ENCODE results near the gene TMBIM1. TPM values are rescaled to one million over a fixed set of nuclear protein-coding genes. Genes with fewer than 3 reads are reported as not detected.

TMBIM1 gene
- total RNA-seq, 1 experiment from 2014 or later: 187 TPM

DNA sequence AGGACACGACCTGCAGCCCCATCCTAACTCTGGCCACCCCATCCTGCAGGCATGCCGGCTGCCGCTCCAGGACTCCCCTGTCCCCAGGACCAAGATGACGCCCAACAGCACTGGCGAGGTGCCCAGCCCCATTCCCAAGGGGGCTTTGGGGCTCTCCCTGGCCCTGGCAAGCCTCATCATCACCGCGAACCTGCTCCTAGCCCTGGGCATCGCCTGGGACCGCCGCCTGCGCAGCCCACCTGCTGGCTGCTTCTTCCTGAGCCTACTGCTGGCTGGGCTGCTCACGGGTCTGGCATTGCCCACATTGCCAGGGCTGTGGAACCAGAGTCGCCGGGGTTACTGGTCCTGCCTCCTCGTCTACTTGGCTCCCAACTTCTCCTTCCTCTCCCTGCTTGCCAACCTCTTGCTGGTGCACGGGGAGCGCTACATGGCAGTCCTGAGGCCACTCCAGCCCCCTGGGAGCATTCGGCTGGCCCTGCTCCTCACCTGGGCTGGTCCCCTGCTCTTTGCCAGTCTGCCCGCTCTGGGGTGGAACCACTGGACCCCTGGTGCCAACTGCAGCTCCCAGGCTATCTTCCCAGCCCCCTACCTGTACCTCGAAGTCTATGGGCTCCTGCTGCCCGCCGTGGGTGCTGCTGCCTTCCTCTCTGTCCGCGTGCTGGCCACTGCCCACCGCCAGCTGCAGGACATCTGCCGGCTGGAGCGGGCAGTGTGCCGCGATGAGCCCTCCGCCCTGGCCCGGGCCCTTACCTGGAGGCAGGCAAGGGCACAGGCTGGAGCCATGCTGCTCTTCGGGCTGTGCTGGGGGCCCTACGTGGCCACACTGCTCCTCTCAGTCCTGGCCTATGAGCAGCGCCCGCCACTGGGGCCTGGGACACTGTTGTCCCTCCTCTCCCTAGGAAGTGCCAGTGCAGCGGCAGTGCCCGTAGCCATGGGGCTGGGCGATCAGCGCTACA lies 29.4 kb downstream of the TMBIM1 start:
- Histone ChIP-seq H4K20me1 (ENCODE audit: insufficient read depth) (peaks cover 19% of the 10 kb centered on the region; the same call in 1 of the 2 replicates), H3K27me3 (ENCODE audit: insufficient read depth, low read depth) (no peaks in the 10 kb centered on the region), H3K36me3 (ENCODE audit: low read depth) (peaks cover 7% of the 10 kb centered on the region; the same call in 1 of the 2 replicates), H3K27ac (no peak overlapping the region), H3K79me2 (ENCODE audit: low read depth) (peaks cover 12% of the 10 kb centered on the region), H2AFZ (no peak overlapping the region), H3K9me2 (ENCODE audit: insufficient read depth) (no peaks in the 10 kb centered on the region), H3F3A (ENCODE audit: insufficient read depth, low read depth) (peaks cover 12% of the 10 kb centered on the region; the same call in 1 of the 2 replicates), H3K4me2 (no peak overlapping the region), H3K4me1 (replicated peaks; ENCODE audit: insufficient read depth) (no peaks in the 10 kb centered on the region), H3K9me3 (ENCODE audit: insufficient read depth, low read depth) (no peaks in the 10 kb centered on the region), H3K4me3 (no peak overlapping the region)
- CTCF ChIA-PET: no interaction called here
- POLR2A ChIA-PET (ENCODE audit: unreplicated experiment): no interaction called here
- intact Hi-C loops (cut with micrococcal nuclease; ENCODE audit: unreplicated experiment): no loop called here
- no TSS peak for BruUV-seq (replicated peaks)
- no peak for DNase-seq
- TF ChIP-seq EZH2 (IDR thresholded peaks at IDR 0.05; ENCODE audit: low read depth): no peak
- TF ChIP-seq, protein P1, sequence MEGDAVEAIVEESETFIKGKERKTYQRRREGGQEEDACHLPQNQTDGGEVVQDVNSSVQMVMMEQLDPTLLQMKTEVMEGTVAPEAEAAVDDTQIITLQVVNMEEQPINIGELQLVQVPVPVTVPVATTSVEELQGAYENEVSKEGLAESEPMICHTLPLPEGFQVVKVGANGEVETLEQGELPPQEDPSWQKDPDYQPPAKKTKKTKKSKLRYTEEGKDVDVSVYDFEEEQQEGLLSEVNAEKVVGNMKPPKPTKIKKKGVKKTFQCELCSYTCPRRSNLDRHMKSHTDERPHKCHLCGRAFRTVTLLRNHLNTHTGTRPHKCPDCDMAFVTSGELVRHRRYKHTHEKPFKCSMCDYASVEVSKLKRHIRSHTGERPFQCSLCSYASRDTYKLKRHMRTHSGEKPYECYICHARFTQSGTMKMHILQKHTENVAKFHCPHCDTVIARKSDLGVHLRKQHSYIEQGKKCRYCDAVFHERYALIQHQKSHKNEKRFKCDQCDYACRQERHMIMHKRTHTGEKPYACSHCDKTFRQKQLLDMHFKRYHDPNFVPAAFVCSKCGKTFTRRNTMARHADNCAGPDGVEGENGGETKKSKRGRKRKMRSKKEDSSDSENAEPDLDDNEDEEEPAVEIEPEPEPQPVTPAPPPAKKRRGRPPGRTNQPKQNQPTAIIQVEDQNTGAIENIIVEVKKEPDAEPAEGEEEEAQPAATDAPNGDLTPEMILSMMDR (conservative IDR thresholded peaks at IDR 0.05): no peak

DNA sequence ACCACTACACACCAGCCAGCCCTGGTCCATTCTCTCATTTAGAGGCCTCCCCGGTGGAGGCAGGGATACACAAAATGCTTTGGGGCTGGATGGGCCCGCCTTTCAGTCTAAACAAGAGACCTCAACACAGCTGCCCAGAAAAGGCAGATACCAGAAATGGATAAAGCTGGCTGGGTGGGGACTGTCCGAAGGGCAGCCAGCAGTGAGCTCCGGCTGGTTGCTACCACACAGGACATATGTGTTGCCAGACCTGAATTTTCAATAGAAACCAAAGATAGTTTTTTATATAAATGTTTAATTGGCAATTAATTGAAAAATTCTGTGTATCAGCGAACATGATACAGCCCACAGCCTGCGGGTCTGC lies 30.1 kb downstream of the TMBIM1 start:
- H3F3A ChIP-seq (ENCODE audit: insufficient read depth, low read depth): peaks cover 12% of the 10 kb centered on the region; the same call in 1 of the 2 replicates
- no peaks in the 10 kb centered on the region for H3K4me1 ChIP-seq (replicated peaks; ENCODE audit: insufficient read depth)
- H3K9me3 ChIP-seq (ENCODE audit: insufficient read depth, low read depth): no peaks in the 10 kb centered on the region
- H3K79me2 ChIP-seq (ENCODE audit: low read depth): 0 out of 2 replicates have a peak, but pooled peaks cover 5% of the 10 kb centered on the region
- H3K9me2 ChIP-seq (ENCODE audit: insufficient read depth): no peaks in the 10 kb centered on the region
- peaks cover 1% of the 10 kb centered on the region; the same call in 1 of the 2 replicates for H3K36me3 ChIP-seq (ENCODE audit: low read depth)
- no peak overlapping the region for H3K27ac ChIP-seq
- intact Hi-C loops (cut with micrococcal nuclease; ENCODE audit: unreplicated experiment): no loop called here
- POLR2A ChIA-PET (ENCODE audit: unreplicated experiment): no interaction called here
- H2AFZ ChIP-seq: no peak overlapping the region
- no peaks in the 10 kb centered on the region for H3K27me3 ChIP-seq (ENCODE audit: insufficient read depth, low read depth)
- peaks cover 13% of the 10 kb centered on the region; the same call in 1 of the 2 replicates for H4K20me1 ChIP-seq (ENCODE audit: insufficient read depth)
- BruUV-seq (replicated peaks): no TSS peak
- no peak overlapping the region for H3K4me2 ChIP-seq
- DNase-seq: no peak
- CTCF ChIA-PET: no interaction called here
- H3K4me3 ChIP-seq: no peak overlapping the region
- TF ChIP-seq, protein P1 (conservative IDR thresholded peaks at IDR 0.05): no peak
- no peak for TF ChIP-seq EZH2 (IDR thresholded peaks at IDR 0.05; ENCODE audit: low read depth)

DNA sequence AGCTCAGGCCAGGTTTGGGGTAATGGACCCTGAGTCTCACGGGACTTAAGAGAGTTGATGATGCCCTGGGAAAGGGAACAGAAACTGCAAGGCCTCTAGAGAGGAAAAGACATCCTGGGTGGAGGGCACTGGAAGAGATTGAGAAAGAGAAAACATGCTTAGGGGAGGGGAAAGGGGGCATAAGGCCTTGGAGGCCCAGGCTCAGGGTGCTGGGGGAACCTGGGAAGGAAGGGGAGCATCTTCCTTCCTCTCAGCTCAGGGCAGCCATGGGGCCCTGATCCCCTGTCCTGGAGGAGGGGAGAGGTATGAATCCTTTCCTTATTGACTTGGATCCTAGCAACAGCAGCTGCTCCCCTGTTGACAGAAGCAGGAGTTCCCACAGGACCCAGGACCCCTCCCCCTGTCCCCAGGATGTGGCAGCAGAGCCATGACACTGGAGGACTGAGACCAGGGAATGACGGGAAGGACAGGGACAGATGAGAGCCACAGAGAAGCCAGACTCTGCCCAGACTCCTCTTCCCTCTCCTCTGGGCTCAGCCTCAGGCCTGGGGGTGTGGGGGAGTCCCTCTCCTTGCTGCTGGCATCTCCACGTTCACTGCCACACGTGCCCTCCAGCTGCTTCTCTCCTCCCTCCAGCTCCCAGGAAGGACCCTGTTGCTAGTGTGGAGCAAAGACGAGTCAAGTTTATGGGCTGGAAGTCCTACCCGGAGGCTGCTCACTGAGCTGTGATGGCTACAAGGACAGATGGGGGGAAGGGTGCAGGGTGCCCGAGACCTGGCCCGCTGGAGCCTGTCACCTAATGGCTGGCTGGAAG lies 30.7 kb downstream of the TMBIM1 start:
- H4K20me1 ChIP-seq (ENCODE audit: insufficient read depth): 0 out of 2 replicates have a peak, but pooled peaks cover 9% of the 10 kb centered on the region
- H2AFZ ChIP-seq: no peak overlapping the region
- H3K9me2 ChIP-seq (ENCODE audit: insufficient read depth): no peaks in the 10 kb centered on the region
- no peak overlapping the region for H3K4me2 ChIP-seq
- H3K36me3 ChIP-seq (ENCODE audit: low read depth): no peaks in the 10 kb centered on the region
- intact Hi-C loops (cut with micrococcal nuclease; ENCODE audit: unreplicated experiment): no loop called here
- CTCF ChIA-PET: no interaction called here
- no peak overlapping the region for H3K4me3 ChIP-seq
- no peak for TF ChIP-seq EZH2 (IDR thresholded peaks at IDR 0.05; ENCODE audit: low read depth)
- TF ChIP-seq, protein P1 (conservative IDR thresholded peaks at IDR 0.05): no peak
- H3K9me3 ChIP-seq (ENCODE audit: insufficient read depth, low read depth): no peaks in the 10 kb centered on the region
- no TSS peak for BruUV-seq (replicated peaks)
- H3K27me3 ChIP-seq (ENCODE audit: insufficient read depth, low read depth): no peaks in the 10 kb centered on the region
- H3K79me2 ChIP-seq (ENCODE audit: low read depth): no peaks in the 10 kb centered on the region
- POLR2A ChIA-PET (ENCODE audit: unreplicated experiment): interaction anchor here (0.5 to 0.6 kb wide), 2 partner anchors 739 to 1250 kb away, joined by 3 to 7 read pairs; no protein-coding TSS in a partner anchor
- no peaks in the 10 kb centered on the region for H3K4me1 ChIP-seq (replicated peaks; ENCODE audit: insufficient read depth)
- no peak for DNase-seq
- H3K27ac ChIP-seq: no peak overlapping the region
- peaks cover 12% of the 10 kb centered on the region; the same call in 1 of the 2 replicates for H3F3A ChIP-seq (ENCODE audit: insufficient read depth, low read depth)
